HuH-7 (cell line): ENCODE results near the gene SYNDIG1L.

Source experiments
- DNase-seq: peaks from one replicate; pipeline ENCODE4 v3.0.0; 2011; ENCODE audit warnings: low spot score

The SYNDIG1L gene

GRCh38 chr14:74429221-74429691 is 3.2 kb upstream of the SYNDIG1L start:
- no peak for DNase-seq

GRCh38 chr14:74427651-74428050 is 1.6 kb upstream of the SYNDIG1L start:
- no peak for DNase-seq

GRCh38 chr14:74425525-74426201 is 347 bp downstream of the SYNDIG1L start:
- DNase-seq, result peak; percentile 80

- DNase-seq, result no peak
These were observed 1.4 kb downstream of the SYNDIG1L start for GRCh38 chr14:74424606-74425005.

- DNase-seq, result no peak
These were observed 2.8 kb downstream of the SYNDIG1L start for GRCh38 chr14:74423246-74423645.

- DNase-seq, result no peak
These were observed 4.0 kb downstream of the SYNDIG1L start for GRCh38 chr14:74421981-74422380.

- no peak for DNase-seq
These were observed 6.9 kb downstream of the SYNDIG1L start for GRCh38 chr14:74419086-74419485.

- no peak for DNase-seq
These were observed 8.0 kb downstream of the SYNDIG1L start for GRCh38 chr14:74418031-74418430.

- DNase-seq, result no peak
These were observed 8.4 kb downstream of the SYNDIG1L start for GRCh38 chr14:74417611-74418010.

- no peak for DNase-seq
These were observed 8.8 kb downstream of the SYNDIG1L start for GRCh38 chr14:74417201-74417600.

GRCh38 chr14:74415115-74415437 is 10.9 kb downstream of the SYNDIG1L start:
- DNase-seq, result no peak

GRCh38 chr14:74414403-74415114 is 11.5 kb downstream of the SYNDIG1L start:
- no peak for DNase-seq

GRCh38 chr14:74413627-74414026 is 12.4 kb downstream of the SYNDIG1L start:
- DNase-seq, result no peak

GRCh38 chr14:74412753-74413152 is 13.3 kb downstream of the SYNDIG1L start:
- no peak for DNase-seq

- no peak for DNase-seq
These were observed 14.3 kb downstream of the SYNDIG1L start for GRCh38 chr14:74411671-74412070.

GRCh38 chr14:74409441-74409840 is 16.6 kb downstream of the SYNDIG1L start:
- no peak for DNase-seq

- DNase-seq, result no peak
These were observed 17.1 kb downstream of the SYNDIG1L start for GRCh38 chr14:74408870-74409269.

GRCh38 chr14:74407801-74408154 is 18.2 kb downstream of the SYNDIG1L start:
- no peak for DNase-seq

GRCh38 chr14:74407021-74407800 is 18.8 kb downstream of the SYNDIG1L start:
- DNase-seq, result no peak

- DNase-seq, result no peak
These were observed 20.3 kb downstream of the SYNDIG1L start for GRCh38 chr14:74405663-74406062.

GRCh38 chr14:74404435-74404834 is 21.6 kb downstream of the SYNDIG1L start:
- DNase-seq, result no peak

- DNase-seq, result no peak
These were observed 22.2 kb downstream of the SYNDIG1L start for GRCh38 chr14:74403619-74404417.
